GM12892 (cell line): ENCODE measurements around the gene MPST.

Experiments
- POLR2A ChIP-seq: IDR thresholded peaks from 2 replicates; pipeline ENCODE4 v1.6.1; 2011; ENCODE audit warnings: low read depth, low read length, control low read depth
- POLR2AphosphoS5 ChIP-seq: IDR thresholded peaks from 2 replicates; pipeline ENCODE4 v1.6.1; 2011; ENCODE audit warnings: low read depth, low read length, control low read depth
- TAF1 ChIP-seq: IDR thresholded peaks from 2 replicates; pipeline ENCODE4 v1.6.1; 2011; ENCODE audit warnings: low read depth, mild to moderate bottlenecking, control low read depth, low read length, borderline replicate concordance

DNA sequence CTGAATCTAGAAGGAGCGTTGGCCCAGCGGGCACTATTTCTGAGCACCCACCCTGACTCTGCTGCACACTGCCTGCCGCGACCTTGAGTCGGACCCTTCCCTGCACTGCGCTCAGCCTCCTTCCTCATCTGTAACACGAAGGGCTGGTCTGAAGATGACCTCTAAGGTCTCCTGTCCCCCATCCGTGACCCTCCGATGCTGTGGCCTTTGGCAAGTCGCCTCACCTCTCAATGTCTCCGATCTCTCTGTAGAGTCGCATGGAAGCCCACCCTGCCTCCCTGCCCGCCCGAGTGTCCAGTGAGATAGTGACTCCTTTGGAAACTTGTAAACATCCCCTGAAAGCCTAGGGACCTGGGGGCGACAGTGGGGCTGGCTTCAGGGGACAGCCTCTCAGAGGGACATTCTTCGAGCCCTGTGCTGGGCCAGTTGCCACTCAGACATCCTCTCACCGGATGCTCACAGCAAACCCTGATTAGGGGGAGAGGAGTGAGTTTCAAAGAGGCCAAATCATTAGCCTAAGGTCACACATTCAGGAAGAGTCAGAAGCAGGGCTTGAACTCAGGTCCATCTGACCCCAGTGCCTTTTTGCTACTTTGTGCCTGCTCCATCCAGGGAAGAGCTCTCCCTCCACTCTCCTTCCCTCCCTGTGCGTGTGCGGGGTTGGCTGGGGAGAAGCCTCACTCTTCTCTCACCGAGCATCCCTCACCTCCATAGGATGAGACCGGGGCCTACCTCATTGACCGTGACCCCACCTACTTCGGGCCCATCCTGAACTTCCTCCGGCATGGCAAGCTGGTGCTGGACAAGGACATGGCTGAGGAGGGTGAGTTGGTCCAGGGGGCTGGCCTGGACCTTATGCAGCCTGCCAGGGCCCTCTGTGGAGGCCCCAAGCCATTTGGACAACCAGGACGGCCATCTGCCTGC, 33.1 kb downstream of the MPST start:
- TF ChIP-seq POLR2A = no peak
- TF ChIP-seq TAF1 = no peak
- no peak for TF ChIP-seq POLR2AphosphoS5
